Measurements from ENCODE around the gene TFDP1. TPM values are rescaled to one million over a fixed set of nuclear protein-coding genes. Genes with fewer than 3 reads are reported as not detected.

The TFDP1 gene
- total and polyA plus RNA-seq, 2 of the 4 experiments (the other 2 are of a cell fraction): 59.3 to 97.0 TPM

DNA sequence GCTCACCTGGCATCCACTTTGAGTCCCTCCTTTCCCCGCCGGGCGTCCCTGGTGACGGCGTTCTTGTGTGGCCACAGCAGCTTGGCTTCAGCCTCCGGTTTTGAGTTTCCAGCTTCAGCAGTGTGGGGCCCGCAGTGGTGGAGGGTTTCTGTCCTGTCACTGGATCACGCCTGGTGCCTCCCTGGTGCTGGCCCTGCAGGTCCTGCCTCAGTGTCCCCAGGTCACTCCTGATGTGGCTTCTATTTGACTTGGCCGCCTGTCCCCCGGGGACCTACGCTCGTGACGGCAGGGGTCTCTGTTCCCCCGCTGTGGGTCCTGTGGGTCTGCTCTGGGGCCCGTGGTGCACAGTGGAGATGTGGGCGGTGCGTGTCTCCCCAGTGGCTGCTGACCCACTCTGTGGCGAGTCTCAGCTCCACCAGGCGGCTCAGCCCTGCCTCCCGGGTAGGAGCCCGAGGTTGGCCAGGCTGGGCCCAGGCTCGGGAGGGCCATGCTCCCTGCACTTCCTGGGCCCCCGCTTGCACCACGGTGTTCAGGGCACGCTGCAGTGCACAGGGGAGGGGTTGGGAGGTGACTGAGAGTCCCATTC, 71.5 kb downstream of the TFDP1 start:
- no peak overlapping the region for H3K27ac ChIP-seq (ENCODE audit: insufficient read depth, low read length)
- H3K9ac ChIP-seq (ENCODE audit: low read depth, low read length): no peak overlapping the region
- no peaks in the 10 kb centered on the region for H3K9me1 ChIP-seq (ENCODE audit: insufficient read depth, low read length)
- intact Hi-C loops (cut with micrococcal nuclease) (no loop called here), dilution Hi-C loops (cut with HindIII; ENCODE audit: low sequenced_read_pairs, unreplicated experiment) (no loop called here), in situ Hi-C loops (cut with MboI; ENCODE audit: low sequenced_read_pairs) (no loop called here)
- no peak overlapping the region for H3K14ac ChIP-seq (replicated peaks; ENCODE audit: low read depth, low read length)
- H2AFZ ChIP-seq (replicated peaks; ENCODE audit: low read length, poor library complexity): no peak overlapping the region
- H4K20me1 ChIP-seq (ENCODE audit: insufficient read depth, low read length): no peaks in the 10 kb centered on the region; the same call in 1 of the 2 replicates
- no peak overlapping the region for H2AK5ac ChIP-seq (ENCODE audit: low read depth, low read length)
- TF ChIP-seq NFE2L2 (IDR thresholded peaks at IDR 0.05; ENCODE audit: low read depth, low read length): no peak
- no peak for TF ChIP-seq RCOR1 (IDR thresholded peaks at IDR 0.05; ENCODE audit: insufficient replicate concordance, low read length)
- no peak for TF ChIP-seq MAZ (IDR thresholded peaks at IDR 0.05; ENCODE audit: borderline replicate concordance, low read depth, low read length)
- TF ChIP-seq FOS (IDR thresholded peaks at IDR 0.05; ENCODE audit: low read depth, low read length): no peak
- no peak for TF ChIP-seq SMC3 (IDR thresholded peaks at IDR 0.05; ENCODE audit: low read depth, low read length)
- no peak for TF ChIP-seq POLR2A (IDR thresholded peaks at IDR 0.05; ENCODE audit: low read depth, low read length)
- no peak for TF ChIP-seq MXI1 (IDR thresholded peaks at IDR 0.05; ENCODE audit: borderline replicate concordance, low read depth, low read length)
- TF ChIP-seq RAD21 (IDR thresholded peaks at IDR 0.05; ENCODE audit: low read length): no peak
- TF ChIP-seq CEBPB (IDR thresholded peaks at IDR 0.05; ENCODE audit: low read depth, low read length): no peak
- TF ChIP-seq, protein P1, sequence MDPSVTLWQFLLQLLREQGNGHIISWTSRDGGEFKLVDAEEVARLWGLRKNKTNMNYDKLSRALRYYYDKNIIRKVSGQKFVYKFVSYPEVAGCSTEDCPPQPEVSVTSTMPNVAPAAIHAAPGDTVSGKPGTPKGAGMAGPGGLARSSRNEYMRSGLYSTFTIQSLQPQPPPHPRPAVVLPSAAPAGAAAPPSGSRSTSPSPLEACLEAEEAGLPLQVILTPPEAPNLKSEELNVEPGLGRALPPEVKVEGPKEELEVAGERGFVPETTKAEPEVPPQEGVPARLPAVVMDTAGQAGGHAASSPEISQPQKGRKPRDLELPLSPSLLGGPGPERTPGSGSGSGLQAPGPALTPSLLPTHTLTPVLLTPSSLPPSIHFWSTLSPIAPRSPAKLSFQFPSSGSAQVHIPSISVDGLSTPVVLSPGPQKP (IDR thresholded peaks at IDR 0.05; ENCODE audit: borderline replicate concordance, low read depth, low read length): no peak
- no peak for TF ChIP-seq CHD1 (IDR thresholded peaks at IDR 0.05; ENCODE audit: low read depth, low read length)
- no peak for TF ChIP-seq CTCF (conservative IDR thresholded peaks at IDR 0.05; ENCODE audit: low read depth, low read length)
- no peak for TF ChIP-seq USF2 (IDR thresholded peaks at IDR 0.05; ENCODE audit: low read depth, low read length)
- no peak for TF ChIP-seq BHLHE40 (IDR thresholded peaks at IDR 0.05; ENCODE audit: low read depth, low read length)
- H2BK20ac ChIP-seq (ENCODE audit: low read depth, low read length): no peak overlapping the region
- 87% methylated on average over 18 of the region's 25 CpGs; no CpG with 5 or more reads in 1 of the 2 experiments for WGBS, 2 experiments (ENCODE audit: extremely low coverage in 2 of 2, insufficient read length in 1 of 2)
- H3K27me3 ChIP-seq (ENCODE audit: control insufficient read depth, insufficient read depth, low read length): peaks cover 3% of the 10 kb centered on the region; the same call in 1 of the 2 replicates
- H3K9me3 ChIP-seq (ENCODE audit: control insufficient read depth, insufficient read depth, low read length): no peaks in the 10 kb centered on the region; the same call in 1 of the 2 replicates
- no peak overlapping the region for H3K56ac ChIP-seq (ENCODE audit: extremely low read depth, insufficient read depth, low read length)
- no peaks in the 10 kb centered on the region for H3K36me3 ChIP-seq (ENCODE audit: control insufficient read depth, insufficient read depth, low read length)
- no peak overlapping the region for H4K5ac ChIP-seq (ENCODE audit: low read depth, low read length)
- DNase-seq (no peak), ATAC-seq (ENCODE audit: low read depth) (no peak)
- ChIA-PET POLR2A (ENCODE audit: unreplicated experiment) (no interaction called here), CTCF (no interaction called here)
- H4K91ac ChIP-seq (ENCODE audit: insufficient read depth, low read depth, low read length): no peak overlapping the region
- no peak overlapping the region for H2BK5ac ChIP-seq (ENCODE audit: low read depth, low read length, poor library complexity, severe bottlenecking)
- H4K8ac ChIP-seq (ENCODE audit: low read depth in 2 of 2, low read length in 2 of 2): no peak overlapping the region
- H3K4me3 ChIP-seq (ENCODE audit: insufficient read depth, low read depth, low read length): no peak overlapping the region
- no peak overlapping the region for H3K4ac ChIP-seq (ENCODE audit: low read depth, low read length)
- no peak overlapping the region for H3K4me2 ChIP-seq (ENCODE audit: low read depth, low read length)
- no peaks in the 10 kb centered on the region for H3K79me1 ChIP-seq (ENCODE audit: low read depth in 1 of 2, low read length in 2 of 2)
- H3K23ac ChIP-seq (ENCODE audit: low read depth, low read length): no peak overlapping the region
- no peak overlapping the region for H3K18ac ChIP-seq (ENCODE audit: low read depth, low read length)
- no TSS peak for BruUV-seq (replicated peaks)
- H2AK9ac ChIP-seq (replicated peaks; ENCODE audit: low read depth, low read length, poor library complexity): peak overlapping the region; percentile 26
- H2BK120ac ChIP-seq (ENCODE audit: low read depth, low read length): no peak overlapping the region
- H3K4me1 ChIP-seq (ENCODE audit: control insufficient read depth, insufficient read depth, low read length): peaks cover 2% of the 10 kb centered on the region; the same call in 1 of the 2 replicates
- no peak overlapping the region for H2BK15ac ChIP-seq (ENCODE audit: low read depth, low read length)
